ENCODE results near the gene OPCML. TPM values are rescaled to one million over a fixed set of nuclear protein-coding genes. Genes with fewer than 3 reads are reported as not detected.

OPCML gene
- total RNA-seq, 2 experiments from 2014 or later = not detected

DNA sequence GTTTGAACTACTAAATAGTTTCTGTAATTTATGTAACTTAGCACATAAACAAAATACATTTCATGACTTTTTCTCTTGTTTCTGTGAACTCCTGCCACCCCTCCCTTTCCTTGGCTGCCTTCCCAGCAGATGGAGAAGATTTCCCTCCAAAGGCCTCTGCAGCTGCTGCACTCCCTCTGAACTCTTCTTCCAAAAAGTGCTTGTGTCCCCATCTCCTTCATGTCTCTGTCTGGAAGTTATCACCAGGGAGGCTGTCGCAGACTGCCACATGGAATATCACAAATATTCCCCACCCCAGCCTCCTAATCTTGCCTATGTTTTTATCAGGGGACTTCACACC, 1068.3 kb downstream of the OPCML start:
- ChIA-PET POLR2A (no interaction called here), CTCF (no interaction called here)
- Mint-ChIP-seq H3K36me3 (ENCODE audit: low read depth) (no peaks in the 10 kb centered on the region), H3K4me1 (ENCODE audit: low read depth) (no peaks in the 10 kb centered on the region), H3K4me3 (no peak overlapping the region), H3K9me3 (ENCODE audit: insufficient read depth) (no peaks in the 10 kb centered on the region), H3K27ac (no peak overlapping the region), H3K27me3 (ENCODE audit: low read depth) (no peaks in the 10 kb centered on the region)
- DNase-seq = no peak
- ATAC-seq = no peak

DNA sequence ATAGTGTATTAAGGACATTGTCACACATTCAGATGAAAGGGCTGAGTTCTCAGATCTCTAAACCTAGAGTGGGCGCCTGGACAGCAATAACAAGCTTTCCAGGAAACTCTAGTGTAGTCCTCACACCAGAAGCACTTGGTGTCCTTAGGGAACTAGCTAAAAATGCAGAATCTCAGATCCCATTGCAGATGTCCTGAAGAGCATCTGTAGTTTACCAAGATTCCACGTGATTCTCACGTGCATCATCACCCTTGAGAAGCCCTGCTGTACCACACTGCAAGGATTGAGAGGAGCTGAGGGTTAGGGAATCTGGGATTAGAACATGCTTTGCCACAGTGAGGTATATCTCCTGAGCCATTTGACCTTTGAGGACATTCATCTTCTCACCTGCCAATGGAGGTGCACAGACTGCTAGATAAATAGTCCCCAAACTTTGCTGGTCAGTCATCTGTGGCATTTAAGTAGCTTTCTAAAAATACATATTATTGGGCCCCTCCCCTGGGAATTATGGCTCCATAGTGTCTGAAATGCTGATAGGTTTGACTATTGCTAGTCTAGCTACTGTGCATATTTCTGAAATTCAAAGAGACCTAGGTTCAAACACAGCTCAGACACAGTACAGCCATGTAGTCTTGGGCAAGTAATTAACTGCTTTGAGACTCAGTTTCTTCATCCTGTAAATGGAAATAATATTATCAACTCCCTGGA, 1068.9 kb downstream of the OPCML start:
- H3K27ac Mint-ChIP-seq = no peak overlapping the region
- H3K36me3 Mint-ChIP-seq (ENCODE audit: low read depth) = no peaks in the 10 kb centered on the region
- ChIA-PET POLR2A (no interaction called here), CTCF (no interaction called here)
- ATAC-seq (no peak), DNase-seq (no peak)
- no peaks in the 10 kb centered on the region for H3K4me1 Mint-ChIP-seq (ENCODE audit: low read depth)
- no peaks in the 10 kb centered on the region for H3K27me3 Mint-ChIP-seq (ENCODE audit: low read depth)
- H3K4me3 Mint-ChIP-seq = no peak overlapping the region
- H3K9me3 Mint-ChIP-seq (ENCODE audit: insufficient read depth) = no peaks in the 10 kb centered on the region

DNA sequence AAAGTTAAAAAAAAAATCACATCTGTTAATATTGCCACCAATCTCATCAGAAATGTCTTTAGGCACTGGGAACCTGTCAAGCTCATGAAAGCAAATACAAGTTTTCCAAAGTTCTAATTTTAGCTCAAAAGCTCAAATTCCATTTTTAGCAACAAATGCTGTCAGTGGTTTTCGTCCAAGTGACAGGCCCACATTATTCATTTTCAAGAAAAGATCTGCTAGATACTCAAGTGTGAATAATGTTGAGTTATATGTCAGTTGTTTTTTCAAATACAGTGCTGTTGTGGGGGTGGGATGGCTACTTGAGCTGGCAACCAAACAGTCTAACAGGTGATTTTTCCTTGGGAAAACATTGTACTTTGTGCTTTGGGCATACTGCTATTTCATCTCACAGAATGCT, 1072.6 kb downstream of the OPCML start:
- no peaks in the 10 kb centered on the region for H3K36me3 Mint-ChIP-seq (ENCODE audit: low read depth)
- no peaks in the 10 kb centered on the region for H3K27me3 Mint-ChIP-seq (ENCODE audit: low read depth)
- no peak for ATAC-seq
- no peaks in the 10 kb centered on the region for H3K4me1 Mint-ChIP-seq (ENCODE audit: low read depth)
- ChIA-PET POLR2A (no interaction called here), CTCF (no interaction called here)
- H3K27ac Mint-ChIP-seq = no peak overlapping the region
- DNase-seq = no peak
- no peak overlapping the region for H3K4me3 Mint-ChIP-seq
- H3K9me3 Mint-ChIP-seq (ENCODE audit: insufficient read depth) = no peaks in the 10 kb centered on the region

DNA sequence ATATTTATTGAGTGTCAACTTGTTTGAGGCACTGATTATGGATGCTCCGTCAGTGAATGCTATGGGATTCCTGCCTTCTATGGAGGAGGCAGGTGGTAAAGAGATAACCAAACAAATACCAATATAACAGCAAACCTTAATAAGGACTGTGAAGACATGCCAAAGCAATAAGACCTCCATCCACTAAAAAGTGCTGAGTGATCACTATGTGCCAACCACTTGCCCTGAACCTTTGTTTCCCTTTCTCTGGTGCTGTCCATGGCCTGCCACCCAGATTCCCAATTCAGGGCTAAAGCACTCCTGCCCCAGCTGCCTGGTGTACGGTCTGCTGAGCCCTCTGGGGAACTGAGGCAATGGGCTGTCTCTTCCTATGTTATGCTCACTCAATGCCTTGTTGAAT, 1074.9 kb downstream of the OPCML start:
- ChIA-PET CTCF (interaction anchor here (0.5 kb wide), 1 partner anchor 484 kb away, joined by 3 read pairs; no protein-coding TSS in a partner anchor), POLR2A (no interaction called here)
- Mint-ChIP-seq H3K9me3 (ENCODE audit: insufficient read depth) (no peaks in the 10 kb centered on the region), H3K4me3 (no peak overlapping the region), H3K27ac (no peak overlapping the region), H3K4me1 (ENCODE audit: low read depth) (no peaks in the 10 kb centered on the region), H3K27me3 (ENCODE audit: low read depth) (no peaks in the 10 kb centered on the region), H3K36me3 (ENCODE audit: low read depth) (no peaks in the 10 kb centered on the region)
- DNase-seq (no peak), ATAC-seq (no peak)

DNA sequence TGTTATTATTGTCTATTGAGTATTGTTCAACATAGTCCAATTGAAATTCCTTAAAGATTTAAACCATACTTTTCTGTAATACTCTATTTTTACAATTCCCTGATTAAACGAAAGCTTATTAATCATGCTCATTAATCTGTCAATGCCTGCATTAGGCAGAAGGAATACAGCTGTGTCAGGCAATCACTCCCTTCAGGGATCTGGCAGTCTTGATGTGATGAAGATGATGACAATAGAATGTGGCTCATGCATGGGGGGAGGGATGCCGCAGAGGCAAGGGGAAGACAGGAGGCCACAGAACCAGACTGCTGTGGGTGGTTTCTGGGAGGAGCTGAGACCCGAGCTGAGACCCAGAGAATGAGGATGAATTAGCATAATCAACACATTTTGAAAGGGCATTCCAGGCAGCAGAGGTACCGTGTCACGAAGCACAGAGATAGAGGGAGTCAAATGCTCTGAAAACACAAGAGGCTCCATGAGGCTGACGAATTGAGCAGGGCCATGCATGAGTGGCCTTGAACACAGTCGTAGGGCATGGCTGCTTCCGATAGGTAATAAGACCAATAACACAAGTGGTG, 1075.5 kb downstream of the OPCML start:
- no peak overlapping the region for H3K4me3 Mint-ChIP-seq
- no peaks in the 10 kb centered on the region for H3K9me3 Mint-ChIP-seq (ENCODE audit: insufficient read depth)
- POLR2A ChIA-PET = no interaction called here
- no peaks in the 10 kb centered on the region for H3K27me3 Mint-ChIP-seq (ENCODE audit: low read depth)
- H3K36me3 Mint-ChIP-seq (ENCODE audit: low read depth) = no peaks in the 10 kb centered on the region
- DNase-seq (no peak), ATAC-seq (no peak)
- no peak overlapping the region for H3K27ac Mint-ChIP-seq
- H3K4me1 Mint-ChIP-seq (ENCODE audit: low read depth) = no peaks in the 10 kb centered on the region
- CTCF ChIA-PET = no interaction called here

DNA sequence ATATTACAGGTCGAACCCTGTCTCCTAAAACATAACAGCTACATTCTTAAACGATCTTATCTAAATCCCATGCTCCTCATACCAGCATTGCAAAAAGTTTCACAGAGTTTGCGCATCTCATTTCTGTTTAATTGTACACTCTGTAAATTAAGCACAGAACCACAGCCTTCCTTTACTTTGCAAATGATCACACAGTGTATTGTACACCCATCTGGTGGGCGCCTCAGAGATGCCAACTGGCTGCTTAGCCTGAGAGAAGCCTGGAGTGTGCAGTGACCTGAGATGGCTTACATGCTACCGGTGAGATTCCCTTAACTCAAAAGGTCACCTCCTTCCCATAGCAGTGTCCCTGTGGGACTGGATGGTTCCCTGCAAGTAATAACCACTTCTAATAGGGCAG, 1077.3 kb downstream of the OPCML start:
- ChIA-PET CTCF (no interaction called here), POLR2A (no interaction called here)
- H3K27me3 Mint-ChIP-seq (ENCODE audit: low read depth) = no peaks in the 10 kb centered on the region
- no peaks in the 10 kb centered on the region for H3K9me3 Mint-ChIP-seq (ENCODE audit: insufficient read depth)
- H3K27ac Mint-ChIP-seq = no peak overlapping the region
- no peak for DNase-seq
- ATAC-seq = no peak
- no peak overlapping the region for H3K4me3 Mint-ChIP-seq
- no peaks in the 10 kb centered on the region for H3K36me3 Mint-ChIP-seq (ENCODE audit: low read depth)
- no peaks in the 10 kb centered on the region for H3K4me1 Mint-ChIP-seq (ENCODE audit: low read depth)

DNA sequence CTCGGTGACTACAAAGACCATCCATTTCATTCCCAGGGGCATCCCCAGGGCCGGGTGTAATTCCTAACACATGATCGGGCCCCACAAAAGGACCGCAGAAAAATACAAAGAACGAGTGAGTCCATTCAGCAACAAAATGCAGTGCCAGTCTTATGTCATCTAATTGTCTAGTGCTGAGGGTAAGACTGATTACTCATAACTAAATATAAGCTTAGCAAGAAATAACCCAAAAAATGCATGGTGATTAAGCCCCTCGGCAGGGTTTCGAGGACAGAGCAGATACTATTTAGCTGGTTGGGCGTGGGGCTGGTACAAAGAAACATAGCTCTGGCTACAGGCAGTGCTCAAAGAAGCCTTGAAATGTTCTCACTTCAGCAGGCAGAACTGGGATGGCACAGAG, 1078.9 kb downstream of the OPCML start:
- no peaks in the 10 kb centered on the region for H3K9me3 Mint-ChIP-seq (ENCODE audit: insufficient read depth)
- ChIA-PET CTCF (no interaction called here), POLR2A (no interaction called here)
- H3K4me1 Mint-ChIP-seq (ENCODE audit: low read depth) = no peaks in the 10 kb centered on the region
- H3K4me3 Mint-ChIP-seq = no peak overlapping the region
- H3K27ac Mint-ChIP-seq = no peak overlapping the region
- ATAC-seq (no peak), DNase-seq (no peak)
- no peaks in the 10 kb centered on the region for H3K36me3 Mint-ChIP-seq (ENCODE audit: low read depth)
- no peaks in the 10 kb centered on the region for H3K27me3 Mint-ChIP-seq (ENCODE audit: low read depth)

DNA sequence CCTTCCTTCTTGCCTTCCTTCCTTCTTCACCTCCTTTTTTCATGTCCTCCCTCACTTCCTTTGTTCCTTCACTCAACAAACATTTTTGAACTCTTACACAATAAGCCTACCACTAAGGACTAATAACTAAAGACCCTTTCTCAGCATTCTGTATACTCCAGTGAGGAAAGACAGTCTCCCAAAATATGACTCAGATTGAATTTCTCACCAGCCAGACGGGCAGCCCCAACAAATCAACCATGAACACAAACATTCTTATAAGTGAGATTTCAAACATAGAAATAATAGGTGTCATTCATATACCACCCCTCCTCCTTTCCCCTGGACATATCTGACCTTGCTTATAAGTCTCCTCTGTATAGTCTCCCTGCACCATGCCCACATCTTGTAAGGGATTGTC, 1079.7 kb downstream of the OPCML start:
- Mint-ChIP-seq H3K4me3 (no peak overlapping the region), H3K27ac (no peak overlapping the region), H3K4me1 (ENCODE audit: low read depth) (no peaks in the 10 kb centered on the region), H3K36me3 (ENCODE audit: low read depth) (no peaks in the 10 kb centered on the region), H3K9me3 (ENCODE audit: insufficient read depth) (no peaks in the 10 kb centered on the region), H3K27me3 (ENCODE audit: low read depth) (no peaks in the 10 kb centered on the region)
- POLR2A ChIA-PET = no interaction called here
- ATAC-seq (no peak), DNase-seq (no peak)
- CTCF ChIA-PET = no interaction called here

DNA sequence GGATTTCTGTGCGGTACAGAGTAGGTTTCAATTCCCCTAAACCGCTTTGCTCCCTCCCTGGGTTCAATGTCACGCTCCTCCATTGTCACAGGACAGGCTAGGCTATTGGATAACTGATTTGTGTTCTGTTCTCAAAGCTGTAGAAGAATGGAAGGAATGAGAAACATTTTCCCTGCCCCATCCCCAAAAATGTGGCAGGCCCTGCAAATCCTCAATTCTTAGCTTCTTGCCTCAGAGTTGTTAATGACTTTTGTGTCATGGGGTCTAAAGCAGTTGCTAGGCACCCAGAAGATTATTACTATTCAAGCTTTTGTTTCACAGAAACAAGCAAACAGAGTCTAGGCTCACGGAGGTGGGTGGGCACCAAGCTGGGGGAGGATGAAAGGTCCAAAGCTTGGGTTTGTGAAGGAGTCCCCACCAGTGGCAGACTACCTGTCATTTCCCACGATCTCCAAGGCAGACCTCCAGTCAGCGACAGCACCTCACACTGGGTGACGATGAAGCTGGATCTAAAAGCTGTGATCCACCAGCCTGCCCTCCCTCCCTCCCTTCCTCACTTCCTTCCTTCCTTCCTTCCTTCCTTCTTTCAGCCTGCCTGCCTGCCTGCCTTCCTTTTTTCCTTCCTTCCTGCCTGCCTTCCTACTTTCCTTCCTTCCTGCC, 1080.2 kb downstream of the OPCML start:
- no peak overlapping the region for H3K4me3 Mint-ChIP-seq
- H3K36me3 Mint-ChIP-seq (ENCODE audit: low read depth) = no peaks in the 10 kb centered on the region
- DNase-seq = no peak
- H3K4me1 Mint-ChIP-seq (ENCODE audit: low read depth) = no peaks in the 10 kb centered on the region
- no peaks in the 10 kb centered on the region for H3K9me3 Mint-ChIP-seq (ENCODE audit: insufficient read depth)
- no peak for ATAC-seq
- ChIA-PET CTCF (no interaction called here), POLR2A (no interaction called here)
- no peaks in the 10 kb centered on the region for H3K27me3 Mint-ChIP-seq (ENCODE audit: low read depth)
- H3K27ac Mint-ChIP-seq = no peak overlapping the region

DNA sequence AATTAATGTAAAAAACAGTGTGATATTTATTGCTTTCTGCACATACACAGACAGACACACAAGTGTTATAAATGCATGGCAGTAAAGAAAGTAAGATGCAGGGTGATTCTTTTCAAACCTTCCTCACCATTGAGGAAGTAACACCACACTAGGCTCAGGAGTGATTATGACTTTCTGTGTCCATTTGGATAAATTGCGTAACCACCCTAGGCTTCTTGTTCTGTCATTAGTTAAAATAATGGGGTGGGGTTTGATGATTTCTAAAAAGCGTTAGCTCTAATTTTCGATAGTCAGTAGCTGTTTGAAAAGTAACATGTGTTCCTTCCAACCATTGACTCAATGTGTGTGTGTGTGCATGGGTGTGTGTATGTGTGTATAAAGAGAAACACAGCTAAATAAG, 1081.7 kb downstream of the OPCML start:
- no peaks in the 10 kb centered on the region for H3K4me1 Mint-ChIP-seq (ENCODE audit: low read depth)
- ChIA-PET CTCF (no interaction called here), POLR2A (no interaction called here)

DNA sequence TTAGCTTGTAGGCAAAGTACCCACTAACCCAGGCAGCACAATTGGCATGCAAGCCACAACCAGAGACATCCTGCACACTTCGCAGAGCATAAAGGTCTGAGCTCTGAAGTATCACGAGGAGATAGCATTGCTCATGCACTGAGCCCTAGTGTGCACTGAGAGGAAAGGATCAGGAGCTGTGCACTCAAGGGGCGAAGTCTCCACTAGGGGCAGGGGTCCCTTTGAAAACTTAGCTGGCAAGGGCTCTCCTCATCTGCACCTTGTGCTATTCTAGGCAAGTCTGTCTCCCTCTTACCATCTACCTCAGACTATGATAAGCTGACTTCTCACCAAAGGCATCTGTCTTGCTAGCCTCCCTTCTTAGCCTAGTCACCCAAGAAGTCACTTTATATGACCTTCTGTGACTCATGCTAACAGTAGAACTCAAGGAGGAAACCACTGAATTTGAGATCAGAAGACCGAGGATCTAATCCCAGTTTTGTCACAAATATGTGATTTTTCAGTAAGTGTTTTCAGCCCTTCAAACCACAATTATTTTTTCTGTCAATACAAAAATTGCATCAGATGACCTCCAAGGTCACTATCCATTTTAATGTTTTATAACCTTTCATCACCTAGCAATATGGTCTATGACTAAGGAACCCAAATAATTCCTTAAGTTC, 1083.8 kb downstream of the OPCML start:
- no peak for DNase-seq
- H3K36me3 Mint-ChIP-seq (ENCODE audit: low read depth) = no peaks in the 10 kb centered on the region
- ChIA-PET POLR2A (no interaction called here), CTCF (no interaction called here)
- H3K4me1 Mint-ChIP-seq (ENCODE audit: low read depth) = no peaks in the 10 kb centered on the region
- H3K27ac Mint-ChIP-seq = no peak overlapping the region
- H3K27me3 Mint-ChIP-seq (ENCODE audit: low read depth) = no peaks in the 10 kb centered on the region
- no peak for ATAC-seq
- no peak overlapping the region for H3K4me3 Mint-ChIP-seq
- H3K9me3 Mint-ChIP-seq (ENCODE audit: insufficient read depth) = no peaks in the 10 kb centered on the region

More for the DNA sequence above, 1081.7 kb downstream of the OPCML start:
- no peak overlapping the region for H3K4me3 Mint-ChIP-seq
- H3K27ac Mint-ChIP-seq = no peak overlapping the region
- no peak for DNase-seq
- no peaks in the 10 kb centered on the region for H3K27me3 Mint-ChIP-seq (ENCODE audit: low read depth)
- no peaks in the 10 kb centered on the region for H3K9me3 Mint-ChIP-seq (ENCODE audit: insufficient read depth)
- H3K36me3 Mint-ChIP-seq (ENCODE audit: low read depth) = no peaks in the 10 kb centered on the region
- no peak for ATAC-seq

DNA sequence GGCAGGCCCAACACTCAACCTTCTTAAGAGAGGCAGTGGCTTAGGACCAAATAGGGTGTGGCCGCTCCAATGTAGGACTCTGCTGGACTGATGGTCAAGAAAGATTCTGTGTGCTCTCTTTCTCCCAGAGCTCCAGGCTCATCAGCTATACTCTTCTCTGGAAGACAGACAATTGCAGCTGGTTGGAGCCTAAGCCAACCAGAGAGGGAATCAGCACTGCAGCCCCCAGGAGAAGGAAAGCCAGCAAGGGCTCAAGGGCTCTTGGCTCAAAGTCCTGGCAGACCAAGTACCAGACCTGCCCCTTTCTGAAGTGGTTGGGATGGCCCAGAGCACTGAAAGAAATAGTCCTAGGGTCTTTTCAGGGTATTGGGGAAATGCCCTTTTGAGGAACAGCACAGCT, 1084.5 kb downstream of the OPCML start:
- Mint-ChIP-seq H3K27me3 (ENCODE audit: low read depth) (no peaks in the 10 kb centered on the region), H3K4me3 (no peak overlapping the region), H3K36me3 (ENCODE audit: low read depth) (no peaks in the 10 kb centered on the region), H3K4me1 (ENCODE audit: low read depth) (no peaks in the 10 kb centered on the region), H3K27ac (no peak overlapping the region), H3K9me3 (ENCODE audit: insufficient read depth) (no peaks in the 10 kb centered on the region)
- POLR2A ChIA-PET = no interaction called here
- DNase-seq = no peak
- CTCF ChIA-PET = no interaction called here
- ATAC-seq = no peak

All from activated CD8-positive, alpha-beta T cell treated with anti-CD3 and anti-CD28 coated beads, Interleukin-2, amount 10 ng/mL, durations not matched to agents 7 days and 5 days (primary cell).